Hindlimb muscle (tissue), 1 donor: ENCODE results near the gene C11orf97. TPM values are rescaled to one million over a fixed set of nuclear protein-coding genes. Genes with fewer than 3 reads are reported as not detected.
"Not testable (repeated sequence)": the region's sequence is repeated elsewhere in the genome, so short reads cannot be mapped to it uniquely, and the experiment has no call there.

Experiments used
- DNase-seq: peaks from one replicate; pipeline ENCODE4 v3.0.0-alpha.2; 2013
- polyA plus RNA-seq: library from polyadenylated mRNA; unstranded; fragments of 120-200 nt; gene quantifications from one replicate; pipeline ENCODE4 v1.2.1, GENCODE V29; 2013; ENCODE audit not compliant: insufficient read length

Gene C11orf97
- polyA plus RNA-seq, 1 donor, result not detected

DNA sequence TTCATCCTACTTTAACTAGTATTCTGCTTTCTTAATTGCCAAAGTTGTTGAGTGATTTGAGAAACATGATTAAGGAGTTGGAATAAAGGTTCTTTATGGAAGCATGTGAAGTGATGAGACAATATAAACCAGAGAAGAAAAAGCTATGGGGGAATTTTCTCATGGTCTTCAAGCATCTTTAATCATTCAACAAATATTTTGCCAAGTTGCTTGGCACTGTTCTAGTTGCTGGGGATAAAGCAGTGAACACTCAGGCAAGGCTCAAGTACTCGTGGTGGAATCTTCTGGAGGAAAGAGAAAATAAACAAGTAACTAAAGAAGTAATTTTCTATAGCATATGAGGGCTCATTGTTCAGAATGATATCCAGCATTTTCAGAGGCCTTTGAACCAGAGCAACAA is 45.7 kb downstream of the C11orf97 start:
- no peak for DNase-seq

DNA sequence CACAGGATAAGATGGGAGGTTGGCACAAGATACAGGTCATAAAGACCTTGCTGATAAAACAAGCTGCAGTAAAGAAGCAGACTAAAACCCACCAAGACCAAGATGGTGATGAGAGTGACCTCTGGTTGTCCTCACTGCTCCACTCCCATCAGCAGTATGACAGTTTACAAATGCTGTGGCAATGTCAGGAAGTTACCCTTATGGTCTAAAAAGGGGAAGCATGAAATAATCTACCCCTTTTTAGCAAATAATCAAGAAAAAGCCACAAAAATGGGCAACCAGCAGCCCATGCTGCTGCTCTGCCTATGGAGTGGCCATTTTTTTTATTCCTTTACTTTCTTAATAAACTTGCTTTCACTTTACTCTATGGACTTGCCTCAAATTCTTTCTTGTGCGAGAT is 46.2 kb downstream of the C11orf97 start:
- DNase-seq, result no peak

DNA sequence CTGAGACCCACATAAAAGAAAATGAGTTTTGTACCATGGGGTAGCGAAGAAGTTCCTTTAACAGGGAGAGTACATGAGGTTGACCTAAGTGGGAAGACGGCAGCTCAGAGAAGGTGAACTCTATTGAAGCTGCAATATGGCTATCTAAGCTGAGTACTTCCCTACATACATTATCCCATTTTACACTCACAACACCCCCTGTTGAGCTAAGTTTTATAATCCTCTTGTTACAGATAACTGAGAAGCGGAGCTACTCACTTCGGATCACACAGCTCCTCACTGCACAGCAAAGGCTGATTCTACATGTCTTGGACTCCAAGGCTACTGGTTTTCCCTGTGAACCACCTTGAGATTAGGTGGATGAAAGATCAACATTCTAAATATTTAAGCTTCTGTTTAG is 46.7 kb downstream of the C11orf97 start:
- DNase-seq, result no peak

DNA sequence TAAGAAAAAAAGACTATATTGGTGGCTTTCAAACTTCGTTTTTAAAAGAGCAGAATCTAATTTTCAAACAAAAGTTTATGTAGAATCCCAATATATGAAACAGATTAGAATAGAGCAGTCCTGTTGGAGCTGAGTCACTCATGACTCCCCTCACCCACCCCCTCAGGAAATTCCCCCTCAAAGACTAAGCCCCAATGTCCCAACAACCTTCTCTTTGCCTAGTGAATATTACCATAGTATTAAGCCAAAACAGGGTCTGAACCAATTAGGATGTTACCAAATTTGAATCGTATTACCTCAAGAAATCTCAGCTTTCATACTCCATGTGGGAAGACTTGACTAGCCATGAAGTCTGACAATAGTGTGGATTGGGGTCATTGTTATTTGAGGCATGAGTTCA is 47.1 kb downstream of the C11orf97 start:
- no peak for DNase-seq

DNA sequence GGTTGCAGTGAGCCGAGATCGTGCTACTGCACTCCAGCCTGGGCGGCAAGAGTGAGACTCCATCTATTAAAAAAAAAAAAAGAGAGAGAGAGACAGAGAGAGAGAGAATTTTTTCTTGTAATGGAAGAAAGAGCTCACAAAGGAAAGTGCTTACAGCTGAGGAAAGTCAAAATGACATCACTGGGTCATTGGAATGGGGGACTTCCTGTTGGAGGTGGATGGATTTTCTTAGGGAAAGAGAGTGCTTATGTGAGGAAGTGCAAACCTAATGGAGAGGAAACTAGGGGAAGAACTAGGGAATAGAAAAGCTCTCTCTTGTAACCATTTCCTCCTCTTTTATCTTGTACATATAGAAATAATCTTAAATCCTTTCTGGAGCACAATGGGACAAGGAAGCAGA is 48.6 kb downstream of the C11orf97 start:
- DNase-seq, result no peak

DNA sequence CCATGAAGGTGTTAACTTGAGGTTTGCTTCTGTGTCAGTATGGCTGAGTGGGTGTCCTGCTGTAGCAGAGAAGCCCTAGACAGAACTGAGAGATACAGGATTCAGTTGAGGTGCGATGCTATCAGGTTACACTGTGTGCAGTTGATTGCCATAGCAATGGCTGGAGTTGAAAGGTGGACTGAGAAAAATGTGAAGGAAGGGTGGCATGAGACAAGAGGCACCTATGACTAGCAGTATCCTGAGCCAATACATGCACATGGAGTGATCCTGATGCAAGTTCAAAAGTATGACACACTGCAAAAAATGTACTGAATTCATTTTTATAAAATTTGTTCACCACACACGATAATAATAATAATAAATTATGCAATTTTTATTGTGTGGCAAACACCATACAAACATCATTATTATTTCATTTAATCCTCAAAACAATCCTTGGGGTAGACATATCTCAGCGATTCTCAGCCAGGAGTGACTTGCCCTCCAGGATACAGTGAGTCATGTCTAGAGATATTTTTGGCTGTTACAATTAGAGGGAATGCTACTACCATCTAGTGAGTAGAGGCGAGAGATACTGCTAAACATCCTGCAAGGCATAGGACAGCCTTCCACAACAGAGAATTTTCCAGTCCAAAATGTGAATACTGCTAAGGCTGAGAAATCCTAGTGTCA is 51.1 kb downstream of the C11orf97 start:
- DNase-seq, result no peak

DNA sequence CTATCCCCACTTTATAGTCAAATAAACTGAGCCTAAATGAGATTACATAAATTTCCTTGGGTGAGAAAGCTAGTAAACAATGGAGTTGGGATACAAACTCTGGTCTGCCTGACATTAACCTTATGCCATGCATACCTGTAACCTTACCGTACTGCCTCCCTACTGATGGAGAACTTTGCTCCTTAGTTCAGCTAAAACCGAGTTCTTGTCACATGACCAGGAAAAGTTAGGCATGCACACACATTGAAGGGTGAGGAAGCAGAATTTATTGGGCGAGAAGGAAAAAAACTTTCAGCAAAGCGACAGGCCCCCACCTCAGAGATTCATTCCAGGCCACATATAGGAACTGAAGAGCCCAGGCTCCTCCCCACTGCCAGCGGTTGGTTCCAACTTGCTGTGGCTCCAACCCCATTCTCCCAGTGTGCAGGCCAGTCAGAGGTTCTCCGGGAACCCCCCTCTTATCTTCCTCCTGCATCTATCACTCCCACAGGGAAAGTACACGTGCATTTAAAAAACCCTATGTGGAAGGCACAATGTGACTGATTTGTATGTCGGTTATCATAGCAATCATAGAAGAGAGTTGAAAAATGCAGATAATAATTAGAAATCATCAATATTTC is 51.7 kb downstream of the C11orf97 start:
- DNase-seq, result no peak

DNA sequence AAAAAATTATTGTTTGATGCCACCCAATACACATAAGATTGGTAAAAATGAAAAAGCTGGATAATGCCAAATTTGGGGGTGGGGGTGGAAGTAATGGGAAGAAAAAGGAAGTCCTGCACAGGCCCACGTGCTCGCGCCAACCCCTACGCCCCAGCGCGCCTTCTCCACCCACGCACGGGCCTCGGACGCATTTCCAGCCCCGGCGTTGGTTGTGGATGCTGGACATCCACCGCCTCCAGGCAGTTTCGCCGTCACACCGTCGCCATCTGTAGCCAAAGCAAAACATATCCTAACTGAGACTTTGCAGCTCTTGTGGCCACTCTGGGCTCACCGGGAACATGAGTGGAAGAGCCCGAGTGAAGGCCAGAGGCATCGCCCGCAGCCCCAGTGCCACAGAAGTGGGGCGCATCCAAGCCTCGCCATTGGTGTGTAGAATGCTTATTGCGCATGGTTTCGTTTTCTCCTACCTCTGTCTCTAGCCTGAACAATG is 55.0 kb downstream of the C11orf97 start, which contains the start of gene PIWIL4:
Gene PIWIL4, plus strand, starts transcription at position 188 of the 490 bp plus-strand sequence. Its CDS starts 151 bp downstream, at position 339.
- DNase-seq, result no peak

DNA sequence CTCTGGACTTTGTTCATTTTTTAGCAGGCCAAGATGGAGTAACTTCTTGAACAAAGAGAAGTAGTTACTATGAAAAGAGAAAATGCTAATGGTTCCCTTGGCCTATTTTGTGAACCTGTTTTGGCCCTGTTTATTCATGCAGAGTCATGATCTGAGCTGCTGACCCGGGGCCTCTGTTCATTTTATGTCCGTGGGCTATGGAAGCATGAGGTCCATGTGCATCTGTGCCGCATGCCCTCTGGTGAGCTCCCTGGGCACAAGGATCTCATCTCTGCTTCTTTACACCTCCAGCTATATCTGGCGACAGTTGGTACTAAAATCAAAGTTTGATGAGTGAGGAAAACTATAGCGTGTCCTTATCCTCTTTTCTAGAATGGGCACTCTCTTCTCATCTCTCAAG is 55.9 kb downstream of the C11orf97 start:
- no peak for DNase-seq

DNA sequence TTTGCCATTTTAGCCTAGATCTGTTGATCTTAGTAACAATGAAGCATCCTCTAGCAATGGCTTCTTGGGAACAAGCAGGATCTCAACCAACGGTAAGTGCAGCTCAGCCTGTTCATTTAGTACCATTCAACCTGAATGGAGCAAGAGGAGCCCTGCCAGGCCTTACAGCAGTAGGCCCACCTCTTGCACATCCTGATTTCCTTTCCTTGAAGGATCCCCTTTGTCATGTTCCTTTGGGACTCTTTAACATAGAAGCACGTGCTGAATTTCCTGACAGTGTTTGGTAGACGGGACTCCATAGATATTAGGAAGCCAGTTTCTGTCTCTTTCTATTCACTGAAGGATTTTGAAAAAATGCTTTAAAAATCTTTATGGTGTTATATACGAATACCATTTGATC is 56.5 kb downstream of the C11orf97 start:
- no peak for DNase-seq

DNA sequence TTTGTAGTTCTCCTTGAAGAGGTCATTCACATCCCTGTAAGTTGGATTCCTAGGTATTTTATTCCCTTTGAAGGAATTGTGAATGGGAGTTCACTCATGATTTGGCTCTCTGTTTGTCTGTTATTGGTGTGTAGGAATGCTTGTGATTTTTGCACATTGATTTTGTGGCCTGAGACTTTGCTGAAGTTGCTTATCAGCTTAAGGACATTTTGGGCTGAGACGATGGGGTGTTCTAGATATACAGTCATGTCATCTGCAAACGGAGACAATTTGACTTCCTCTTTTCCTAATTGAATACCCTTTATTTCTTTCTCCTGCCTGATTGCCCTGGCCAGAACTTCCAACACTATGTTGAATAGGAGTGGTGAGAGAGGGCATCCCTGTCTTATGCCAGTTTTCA is 60.7 kb downstream of the C11orf97 start:
- not testable (repeated sequence) for DNase-seq

DNA sequence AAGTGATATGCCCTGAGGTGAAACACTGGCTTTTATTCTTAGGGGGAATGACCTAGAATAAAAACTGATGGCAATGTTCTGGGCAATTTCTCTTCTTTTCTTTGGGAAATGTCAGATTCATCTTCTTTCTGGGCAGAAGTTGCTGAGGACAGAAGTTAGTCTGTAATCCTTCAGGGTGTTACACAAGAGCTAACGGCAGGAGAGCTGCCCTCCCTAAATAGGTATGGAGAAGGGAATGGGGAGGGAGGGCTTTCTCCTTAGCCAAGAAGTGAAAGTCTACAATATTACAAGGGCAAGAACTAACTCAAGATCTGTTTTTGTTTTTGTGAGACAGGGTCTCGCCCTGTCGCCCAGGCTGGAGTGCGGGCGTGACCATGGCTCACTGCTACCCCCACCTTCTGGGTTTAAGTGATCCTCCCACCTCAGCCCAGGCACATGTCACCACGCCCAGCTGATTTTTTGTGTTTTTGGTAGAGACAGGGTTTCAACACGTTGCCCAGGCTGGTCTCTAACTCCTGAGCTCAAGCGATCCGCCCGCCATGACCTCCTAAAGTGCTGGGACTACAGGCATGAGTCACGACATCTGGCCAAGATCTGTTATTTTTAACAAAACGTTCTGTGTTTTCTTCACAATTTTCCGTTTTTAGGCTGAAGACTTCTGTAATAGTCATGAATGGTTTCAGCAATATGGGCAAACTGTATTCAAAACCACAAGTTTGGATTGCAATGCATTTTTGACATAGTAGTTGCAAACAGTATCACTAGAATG is 62.1 kb downstream of the C11orf97 start:
- no peak for DNase-seq

DNA sequence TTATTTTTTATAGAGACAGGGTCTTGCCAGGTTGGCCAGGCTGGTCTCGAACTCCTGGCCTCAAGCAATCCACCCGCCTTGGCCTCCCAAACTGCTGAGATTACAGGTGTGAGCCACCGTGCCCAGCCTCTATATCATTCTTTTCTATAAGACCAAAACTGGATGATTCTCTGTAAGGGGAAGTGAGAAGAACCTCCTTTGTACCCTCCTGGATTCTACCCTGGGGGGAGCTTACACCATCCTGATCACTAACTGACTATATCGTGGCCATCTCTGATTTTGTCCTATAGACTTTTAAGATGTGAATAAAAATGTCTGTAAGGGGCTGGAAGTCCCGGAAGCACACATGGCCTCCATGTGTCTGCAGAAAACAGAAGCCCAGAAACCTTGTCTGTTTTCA is 64.0 kb downstream of the C11orf97 start:
- no peak for DNase-seq

DNA sequence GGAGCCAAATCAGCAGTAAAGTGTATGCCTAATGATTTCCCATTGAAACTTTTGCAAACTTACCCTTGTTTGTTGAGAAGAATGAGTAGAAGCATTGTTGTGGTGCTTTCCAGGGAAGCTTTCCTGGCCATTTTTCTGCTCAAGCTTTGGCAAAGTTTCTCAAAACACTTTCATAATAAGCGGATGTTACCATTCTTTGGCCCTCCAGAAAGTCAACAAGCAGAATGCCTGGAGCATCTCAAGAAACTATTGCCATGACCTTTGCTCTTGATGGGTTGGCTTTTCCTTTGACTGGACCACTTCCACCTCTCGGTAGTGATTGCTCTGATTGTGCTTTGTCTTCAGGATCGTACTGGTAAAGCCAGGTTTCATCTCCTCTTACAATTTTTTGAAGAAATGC is 65.6 kb downstream of the C11orf97 start:
- DNase-seq, result no peak

Other genes starting within 250 kb of the C11orf97 start
- gene IZUMO1R, start 207.9 kb upstream of the C11orf97 start, polyA plus RNA-seq, result not detected
- gene GPR83, start 111.0 kb upstream of the C11orf97 start, polyA plus RNA-seq, result 0.18 TPM
- 11.5 TPM for gene MRE11, start 18.6 kb upstream of the C11orf97 start, polyA plus RNA-seq
- gene ANKRD49, start 18.5 kb upstream of the C11orf97 start, polyA plus RNA-seq, result 10.1 TPM
- 5.8 TPM for gene FUT4, start 31.5 kb downstream of the C11orf97 start, polyA plus RNA-seq
- gene PIWIL4, start 54.9 kb downstream of the C11orf97 start, polyA plus RNA-seq, result 5.6 TPM